Keratinocyte (primary cell): Measurements from ENCODE around the gene SHLD2.
"Not testable (repeated sequence)": the region's sequence is repeated elsewhere in the genome, so short reads cannot be mapped to it uniquely, and the experiment has no call there.

ENCODE experiments used
- EZH2 ChIP-seq: IDR thresholded peaks from one replicate; pipeline ENCODE4 v1.6.1; 2012; ENCODE audit warnings: inconsistent platforms, mild to moderate bottlenecking, low read length, moderate library complexity
- TF ChIP-seq, protein P1 (sequence below), 3 experiments: IDR thresholded peaks in 1 of 3; conservative IDR thresholded peaks in 1 of 3; optimal IDR thresholded peaks in 1 of 3; 2 replicates in 2 of 3; 3 replicates in 1 of 3; pipeline versions ENCODE3 to v1.5.1; 2011; ENCODE audit warnings: low read length in 3 of 3, mild to moderate bottlenecking in 3 of 3, moderate library complexity in 2 of 3, control low read depth in 1 of 3, inconsistent platforms in 1 of 3; ENCODE audit not compliant: insufficient read depth in 2 of 3; ENCODE audit errors: extremely low read depth in 1 of 3

- TF ChIP-seq, protein P1, sequence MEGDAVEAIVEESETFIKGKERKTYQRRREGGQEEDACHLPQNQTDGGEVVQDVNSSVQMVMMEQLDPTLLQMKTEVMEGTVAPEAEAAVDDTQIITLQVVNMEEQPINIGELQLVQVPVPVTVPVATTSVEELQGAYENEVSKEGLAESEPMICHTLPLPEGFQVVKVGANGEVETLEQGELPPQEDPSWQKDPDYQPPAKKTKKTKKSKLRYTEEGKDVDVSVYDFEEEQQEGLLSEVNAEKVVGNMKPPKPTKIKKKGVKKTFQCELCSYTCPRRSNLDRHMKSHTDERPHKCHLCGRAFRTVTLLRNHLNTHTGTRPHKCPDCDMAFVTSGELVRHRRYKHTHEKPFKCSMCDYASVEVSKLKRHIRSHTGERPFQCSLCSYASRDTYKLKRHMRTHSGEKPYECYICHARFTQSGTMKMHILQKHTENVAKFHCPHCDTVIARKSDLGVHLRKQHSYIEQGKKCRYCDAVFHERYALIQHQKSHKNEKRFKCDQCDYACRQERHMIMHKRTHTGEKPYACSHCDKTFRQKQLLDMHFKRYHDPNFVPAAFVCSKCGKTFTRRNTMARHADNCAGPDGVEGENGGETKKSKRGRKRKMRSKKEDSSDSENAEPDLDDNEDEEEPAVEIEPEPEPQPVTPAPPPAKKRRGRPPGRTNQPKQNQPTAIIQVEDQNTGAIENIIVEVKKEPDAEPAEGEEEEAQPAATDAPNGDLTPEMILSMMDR (optimal IDR thresholded peaks at IDR 0.05 in 1 of 3, IDR thresholded peaks at IDR 0.05 in 1 of 3, conservative IDR thresholded peaks at IDR 0.05 in 1 of 3; ENCODE audit: extremely low read depth in 1 of 3, insufficient read depth in 2 of 3, low read length in 3 of 3) = not testable (repeated sequence)
- not testable (repeated sequence) for TF ChIP-seq EZH2
Observed at GRCh38 chr10:87225148-87225547, 130.1 kb downstream of the SHLD2 start, which contains the start of gene NUTM2A.
